Activated CD4-positive, alpha-beta T cell treated with anti-CD3 and anti-CD28 coated beads for 48 hours (primary cell): ENCODE measurements around the gene MID1.
A peak's percentile ranks its signal among the peaks of the same experiment; 100 is the strongest.
"Not testable (repeated sequence)": the region's sequence is repeated elsewhere in the genome, so short reads cannot be mapped to it uniquely, and the experiment has no call there.

Source experiments
- DNase-seq: peaks from one replicate; pipeline ENCODE4 v3.0.0-alpha.2; 2020

Gene MID1

DNA sequence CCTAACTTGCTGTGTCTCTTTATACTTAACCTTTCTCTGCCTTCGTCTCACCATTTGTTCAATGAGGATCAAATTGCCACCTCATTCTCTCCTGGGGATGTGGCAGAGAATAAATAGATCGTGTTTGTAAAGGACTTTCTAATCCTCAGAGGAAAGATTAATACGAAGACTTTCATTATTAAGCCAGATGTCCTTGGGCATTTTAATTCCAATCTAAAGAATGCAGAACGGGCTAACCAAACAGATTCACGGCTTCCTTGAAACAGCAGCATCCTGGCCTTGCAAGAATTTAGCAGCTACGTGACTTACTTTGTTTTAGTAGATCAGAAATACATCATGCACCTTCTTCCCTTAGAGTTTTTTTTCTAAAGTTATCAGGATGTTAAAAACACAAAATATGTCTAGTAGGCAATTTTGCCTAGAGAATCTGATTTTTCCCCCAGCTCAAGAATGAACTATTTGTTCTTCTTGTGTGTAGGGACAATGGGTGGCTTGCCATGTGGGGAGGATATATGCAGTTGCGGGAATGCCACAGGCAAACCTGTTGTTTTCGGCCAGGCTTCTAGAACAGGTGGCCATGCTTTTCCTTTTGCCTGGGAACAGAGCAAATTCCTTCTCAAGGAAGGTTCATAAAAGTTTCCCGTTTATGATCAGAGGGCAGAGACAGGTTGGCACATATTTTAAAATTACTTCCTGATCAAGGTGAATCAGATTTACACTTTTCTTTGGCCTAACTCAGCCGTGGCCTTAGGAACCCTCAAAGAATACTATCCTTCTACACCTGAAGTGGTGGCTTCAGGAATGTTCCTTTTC is 3.0 kb downstream of the MID1 start:
- DNase-seq = no peak

GRCh38 chrX:10615931-10616774 is 4.2 kb downstream of the MID1 start:
- DNase-seq = peak; percentile 25

- no peak for DNase-seq
These were observed 8.2 kb downstream of the MID1 start for GRCh38 chrX:10612215-10612614.

DNA sequence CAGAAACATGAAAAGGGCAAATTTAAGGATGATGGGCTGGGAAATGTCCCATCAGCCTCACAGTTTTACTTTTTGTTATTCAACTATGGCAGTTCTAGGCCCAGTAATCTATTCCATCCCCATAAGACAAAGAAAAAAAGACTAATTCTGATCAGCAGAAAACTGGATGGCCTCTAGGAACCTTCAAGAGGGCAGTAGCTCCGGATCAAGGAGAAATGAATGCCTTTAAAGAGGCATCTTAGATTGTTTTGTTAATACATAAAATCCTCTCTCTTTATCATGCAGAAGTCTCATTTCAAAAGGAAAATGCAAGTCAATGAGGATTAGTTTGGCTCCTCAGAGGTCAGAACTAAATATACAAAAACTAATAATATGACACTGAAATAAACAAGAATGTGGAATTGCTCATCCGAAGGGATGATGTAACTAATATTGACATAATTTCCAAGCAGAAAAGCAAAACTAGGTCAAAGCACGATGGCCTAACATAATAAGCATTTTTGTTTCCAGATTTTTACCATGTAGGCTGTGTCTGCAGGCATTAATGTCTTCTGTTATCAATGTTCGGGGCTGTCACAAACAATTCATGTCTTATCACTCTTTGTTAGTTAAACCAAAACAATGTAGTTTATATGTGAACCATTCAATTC is 8.8 kb downstream of the MID1 start:
- DNase-seq = no peak

- no peak for DNase-seq
These were observed 12.3 kb downstream of the MID1 start for GRCh38 chrX:10608099-10608498.

GRCh38 chrX:10607233-10607632 is 13.2 kb downstream of the MID1 start:
- DNase-seq = no peak

GRCh38 chrX:10603612-10604011 is 16.8 kb downstream of the MID1 start:
- no peak for DNase-seq

DNA sequence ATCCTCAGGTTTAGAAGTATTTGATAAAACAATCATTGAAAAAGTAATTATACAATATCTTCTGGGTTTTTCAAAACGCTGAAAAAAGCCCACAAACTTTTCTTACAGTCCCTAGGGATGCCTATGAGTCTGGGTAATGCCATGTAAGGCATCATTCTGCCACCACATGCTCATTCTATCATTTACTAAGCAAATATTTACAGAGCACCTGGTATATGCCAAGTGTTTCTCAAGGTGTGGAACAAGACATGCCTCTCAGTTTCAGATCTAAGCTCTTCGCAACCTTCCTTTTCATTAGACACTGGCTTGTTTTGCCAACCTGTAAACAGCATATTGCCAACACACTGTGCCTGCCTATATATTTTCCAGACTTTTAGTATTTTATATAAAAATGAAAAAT is 17.7 kb downstream of the MID1 start:
- DNase-seq = no peak

GRCh38 chrX:10600479-10600878 is 19.9 kb downstream of the MID1 start:
- DNase-seq = no peak

- no peak for DNase-seq
These were observed 21.8 kb downstream of the MID1 start for GRCh38 chrX:10598540-10598939.

DNA sequence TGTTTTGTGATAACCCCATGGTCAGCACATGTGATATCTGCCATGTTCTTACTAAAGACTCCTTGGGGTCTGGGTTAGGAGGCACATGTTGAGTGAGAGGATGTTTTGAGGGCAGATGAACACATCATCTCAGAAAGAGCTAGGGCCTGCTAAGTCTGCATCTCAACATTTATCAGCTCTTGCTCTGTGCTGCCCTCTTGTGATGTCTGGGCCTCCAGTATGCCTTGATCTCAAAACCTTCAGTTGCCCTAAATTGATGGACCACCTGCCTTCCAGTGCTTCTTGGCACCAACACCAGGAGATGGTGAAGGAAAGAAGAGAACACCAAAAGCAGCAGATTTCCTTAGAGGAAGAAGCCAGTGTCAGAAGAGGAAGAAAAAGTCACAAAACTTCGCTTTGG is 22.5 kb downstream of the MID1 start:
- peak; percentile 7 for DNase-seq

- DNase-seq = no peak
These were observed 28.7 kb downstream of the MID1 start for GRCh38 chrX:10591363-10592335.

DNA sequence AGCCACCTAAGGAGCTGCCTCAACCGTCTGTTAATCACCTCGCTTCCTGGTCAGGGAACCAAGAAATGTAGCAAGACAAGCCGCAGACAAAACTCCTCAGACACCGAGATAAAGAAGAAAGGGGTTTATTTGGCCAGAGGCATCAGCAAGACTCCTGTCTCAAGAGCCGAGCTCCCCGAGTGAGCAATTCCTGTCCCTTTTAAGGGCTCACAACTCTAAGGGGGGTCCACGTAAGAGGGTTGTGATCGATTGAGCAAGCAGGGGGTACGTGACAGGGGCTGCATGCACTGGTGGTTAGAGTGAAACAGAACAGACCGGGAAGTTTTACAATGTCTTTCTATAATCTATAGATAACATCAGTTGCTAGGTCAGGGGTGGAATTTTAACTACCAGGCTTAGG is 30.6 kb downstream of the MID1 start:
- not testable (repeated sequence) for DNase-seq

DNA sequence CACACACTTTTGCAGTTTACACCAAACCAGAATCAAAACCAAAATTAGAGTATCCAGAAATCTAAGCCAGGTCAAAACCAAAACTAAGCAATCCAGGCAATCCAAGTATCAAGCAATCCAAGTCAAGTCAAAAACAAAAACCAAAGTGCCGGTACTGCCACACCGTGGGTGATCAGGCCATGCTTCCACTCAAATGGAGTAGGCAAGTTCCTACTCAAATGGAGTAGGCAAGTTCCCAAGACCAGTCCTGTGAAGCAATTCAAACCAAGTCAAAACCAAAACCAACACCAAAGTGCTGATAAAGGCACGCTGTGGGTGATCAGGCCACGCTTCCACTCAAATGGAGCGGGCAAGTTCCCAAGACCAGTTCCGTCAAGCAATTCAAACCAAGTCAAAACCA is 31.3 kb downstream of the MID1 start:
- no peak for DNase-seq

- not testable (repeated sequence) for DNase-seq
These were observed 35.5 kb downstream of the MID1 start for GRCh38 chrX:10584882-10585281.

DNA sequence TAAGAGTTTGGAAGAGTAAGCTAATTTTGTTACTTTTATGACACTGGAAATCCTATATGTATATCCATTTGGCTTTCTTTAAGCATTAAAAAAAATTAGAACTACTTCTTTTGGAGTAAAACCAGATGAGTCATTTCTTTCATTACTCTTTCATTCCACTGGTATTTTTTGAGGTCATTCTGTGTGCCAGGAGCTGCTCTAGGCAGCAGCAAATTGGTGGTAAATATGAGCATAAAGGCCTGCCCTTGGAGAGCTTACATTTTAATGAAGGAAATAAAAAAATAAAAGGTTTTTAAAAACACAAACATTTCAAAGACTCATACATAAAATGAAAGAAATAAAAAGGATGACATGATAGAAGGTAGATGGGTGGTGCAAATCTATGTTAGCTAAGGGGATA is 37.4 kb downstream of the MID1 start:
- no peak for DNase-seq

GRCh38 chrX:10582215-10582733 is 38.1 kb downstream of the MID1 start:
- no peak for DNase-seq

GRCh38 chrX:10579112-10580011 is 41.0 kb downstream of the MID1 start:
- DNase-seq = no peak

DNA sequence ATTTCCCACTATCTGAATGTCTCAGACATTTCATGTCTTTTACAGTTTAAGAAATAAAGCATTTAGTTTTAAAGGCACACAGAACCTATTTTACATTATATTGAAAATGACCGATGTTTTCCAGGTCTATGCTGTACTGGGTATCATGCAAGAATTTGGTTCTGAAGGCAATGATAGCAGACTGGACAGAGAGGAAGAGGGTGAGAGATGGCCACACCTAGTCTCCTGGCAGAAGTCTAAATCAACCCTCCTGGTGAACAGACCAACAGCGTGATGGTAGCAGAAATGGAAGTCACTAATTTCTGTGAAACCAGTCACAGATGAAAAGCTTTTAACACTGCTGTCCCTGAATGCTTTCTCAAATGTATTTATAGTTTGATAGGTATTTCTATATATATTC is 41.9 kb downstream of the MID1 start:
- no peak for DNase-seq

DNA sequence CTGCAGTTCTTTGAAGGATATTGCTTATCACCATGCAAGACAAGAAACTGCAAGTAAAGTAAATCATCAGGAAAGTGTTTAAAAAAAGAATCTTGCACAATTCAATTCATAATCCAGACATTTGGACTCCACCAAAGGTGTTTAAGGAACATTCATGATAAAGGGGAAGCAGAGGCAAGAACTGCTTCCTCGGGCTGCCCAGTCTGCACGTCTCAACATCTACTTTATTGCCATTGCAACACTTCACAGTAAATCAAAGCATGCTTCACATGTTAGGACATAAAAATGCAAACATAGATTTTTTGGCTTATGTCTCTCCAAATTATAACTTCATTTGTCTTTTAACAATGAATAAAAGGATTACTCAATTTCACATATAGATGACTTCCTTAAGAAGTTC is 42.5 kb downstream of the MID1 start:
- no peak for DNase-seq
